CD4-positive, alpha-beta T cell treated with Interleukin-4 for 1 hour (primary cell): ENCODE results near the gene ARPP19.
"Not testable (repeated sequence)": the region's sequence is repeated elsewhere in the genome, so short reads cannot be mapped to it uniquely, and the experiment has no call there.

Experiments used
- DNase-seq, 2 donors: peaks; one replicate each; pipeline ENCODE4 v3.0.0-alpha.2; 2020 to 2022

Gene ARPP19

GRCh38 chr15:52546031-52546751 is 22.6 kb downstream of the ARPP19 start:
- no peak for DNase-seq

GRCh38 chr15:52540374-52541012 is 28.3 kb downstream of the ARPP19 start:
- DNase-seq: no peak

- DNase-seq: no peak
These were observed 31.4 kb downstream of the ARPP19 start for GRCh38 chr15:52537459-52537858.

- no peak for DNase-seq
These were observed 36.4 kb downstream of the ARPP19 start for GRCh38 chr15:52532427-52532826.

- DNase-seq: no peak
These were observed 38.9 kb downstream of the ARPP19 start for GRCh38 chr15:52529940-52530339.

GRCh38 chr15:52529341-52529924 is 39.4 kb downstream of the ARPP19 start:
- DNase-seq: peak in 1 of 2 donors; percentile 12

GRCh38 chr15:52528564-52529340 is 40.1 kb downstream of the ARPP19 start, which contains the start of gene MYO5A:
Gene MYO5A, minus strand, starts transcription at chr15:52528880. Its CDS starts 74 bp downstream, at chr15:52528806.
- DNase-seq: peak; percentile 85 to 86

GRCh38 chr15:52527911-52528563 is 40.8 kb downstream of the ARPP19 start:
- DNase-seq: peak; percentile 12 to 28

GRCh38 chr15:52527196-52527910 is 41.5 kb downstream of the ARPP19 start:
- no peak for DNase-seq

- no peak for DNase-seq
These were observed 44.4 kb downstream of the ARPP19 start for GRCh38 chr15:52524223-52525136.

- no peak for DNase-seq
These were observed 45.2 kb downstream of the ARPP19 start for GRCh38 chr15:52523647-52524046.

- DNase-seq: no peak
These were observed 45.6 kb downstream of the ARPP19 start for GRCh38 chr15:52523192-52523591.

- DNase-seq: no peak
These were observed 47.1 kb downstream of the ARPP19 start for GRCh38 chr15:52521682-52522081.

GRCh38 chr15:52520421-52520820 is 48.4 kb downstream of the ARPP19 start:
- DNase-seq: no peak

- no peak for DNase-seq
These were observed 50.1 kb downstream of the ARPP19 start for GRCh38 chr15:52518487-52519371.

- no peak for DNase-seq
These were observed 51.8 kb downstream of the ARPP19 start for GRCh38 chr15:52517014-52517413.

- DNase-seq: no peak
These were observed 53.5 kb downstream of the ARPP19 start for GRCh38 chr15:52515343-52515742.

- no peak for DNase-seq
These were observed 54.3 kb downstream of the ARPP19 start for GRCh38 chr15:52514482-52514881.

GRCh38 chr15:52512869-52513268 is 56.0 kb downstream of the ARPP19 start:
- DNase-seq: not testable (repeated sequence)

GRCh38 chr15:52511084-52511483 is 57.7 kb downstream of the ARPP19 start:
- no peak for DNase-seq
